ENCODE data around the gene RASSF5. TPM values are rescaled to one million over a fixed set of nuclear protein-coding genes. Genes with fewer than 3 reads are reported as not detected.

RASSF5 gene
- polyA plus RNA-seq, 1 donor from 2014 or later: 4.0 TPM

DNA sequence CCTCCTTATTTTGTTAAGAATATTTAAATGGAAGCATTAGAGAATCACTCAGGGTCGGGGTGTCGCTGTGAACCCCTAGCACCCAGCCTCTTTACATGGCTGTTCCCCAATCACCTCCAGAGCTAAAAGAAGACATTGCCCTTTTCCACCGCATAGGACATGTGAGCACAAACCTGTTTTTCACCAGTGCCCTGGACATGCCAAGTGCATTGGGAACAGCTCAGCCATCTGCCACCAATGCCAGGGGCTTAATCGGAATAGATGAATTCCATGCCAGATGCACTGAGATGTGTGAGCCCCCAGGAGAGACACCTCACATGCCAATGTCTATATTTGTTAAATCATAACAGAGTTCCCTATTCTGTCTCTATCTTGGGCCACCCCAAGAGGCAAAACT lies 71.6 kb downstream of the RASSF5 start:
- Histone ChIP-seq H3K27me3 (ENCODE audit: insufficient read depth, low read depth, low read length) (no peaks in the 10 kb centered on the region), H4K20me1 (ENCODE audit: insufficient read depth) (no peaks in the 10 kb centered on the region), H3K9ac (ENCODE audit: low read length) (no peak overlapping the region), H3K4me2 (ENCODE audit: low read length) (no peak overlapping the region), H2AFZ (ENCODE audit: low read depth, low read length) (no peak overlapping the region), H3F3A (ENCODE audit: insufficient read depth, low read length, poor library complexity, severe bottlenecking) (no peaks in the 10 kb centered on the region), H3K27ac (ENCODE audit: low read length) (no peak overlapping the region), H3K36me3 (ENCODE audit: insufficient read depth, low read length) (no peaks in the 10 kb centered on the region), H3K79me2 (replicated peaks; ENCODE audit: insufficient read depth, low read length) (no peaks in the 10 kb centered on the region), H3K9me3 (ENCODE audit: low read length) (no peaks in the 10 kb centered on the region), H3K9me2 (ENCODE audit: insufficient read depth, low read length) (no peaks in the 10 kb centered on the region), H3K4me3 (ENCODE audit: low read length) (no peak overlapping the region)
- TF ChIP-seq EZH2 (IDR thresholded peaks at IDR 0.05; ENCODE audit: borderline replicate concordance, insufficient read depth, low read length, poor library complexity, severe bottlenecking) (no peak), SMC3 (conservative IDR thresholded peaks at IDR 0.05; ENCODE audit: poor library complexity) (no peak), MXI1 (conservative IDR thresholded peaks at IDR 0.05; ENCODE audit: poor library complexity, severe bottlenecking) (no peak), EP300 (conservative IDR thresholded peaks at IDR 0.05; ENCODE audit: poor library complexity, severe bottlenecking) (no peak), RAD21 (conservative IDR thresholded peaks at IDR 0.05) (no peak), TAF1 (IDR thresholded peaks at IDR 0.05; ENCODE audit: low read depth) (no peak), POLR2AphosphoS5 (IDR thresholded peaks at IDR 0.05) (no peak)
- TF ChIP-seq, protein P1, sequence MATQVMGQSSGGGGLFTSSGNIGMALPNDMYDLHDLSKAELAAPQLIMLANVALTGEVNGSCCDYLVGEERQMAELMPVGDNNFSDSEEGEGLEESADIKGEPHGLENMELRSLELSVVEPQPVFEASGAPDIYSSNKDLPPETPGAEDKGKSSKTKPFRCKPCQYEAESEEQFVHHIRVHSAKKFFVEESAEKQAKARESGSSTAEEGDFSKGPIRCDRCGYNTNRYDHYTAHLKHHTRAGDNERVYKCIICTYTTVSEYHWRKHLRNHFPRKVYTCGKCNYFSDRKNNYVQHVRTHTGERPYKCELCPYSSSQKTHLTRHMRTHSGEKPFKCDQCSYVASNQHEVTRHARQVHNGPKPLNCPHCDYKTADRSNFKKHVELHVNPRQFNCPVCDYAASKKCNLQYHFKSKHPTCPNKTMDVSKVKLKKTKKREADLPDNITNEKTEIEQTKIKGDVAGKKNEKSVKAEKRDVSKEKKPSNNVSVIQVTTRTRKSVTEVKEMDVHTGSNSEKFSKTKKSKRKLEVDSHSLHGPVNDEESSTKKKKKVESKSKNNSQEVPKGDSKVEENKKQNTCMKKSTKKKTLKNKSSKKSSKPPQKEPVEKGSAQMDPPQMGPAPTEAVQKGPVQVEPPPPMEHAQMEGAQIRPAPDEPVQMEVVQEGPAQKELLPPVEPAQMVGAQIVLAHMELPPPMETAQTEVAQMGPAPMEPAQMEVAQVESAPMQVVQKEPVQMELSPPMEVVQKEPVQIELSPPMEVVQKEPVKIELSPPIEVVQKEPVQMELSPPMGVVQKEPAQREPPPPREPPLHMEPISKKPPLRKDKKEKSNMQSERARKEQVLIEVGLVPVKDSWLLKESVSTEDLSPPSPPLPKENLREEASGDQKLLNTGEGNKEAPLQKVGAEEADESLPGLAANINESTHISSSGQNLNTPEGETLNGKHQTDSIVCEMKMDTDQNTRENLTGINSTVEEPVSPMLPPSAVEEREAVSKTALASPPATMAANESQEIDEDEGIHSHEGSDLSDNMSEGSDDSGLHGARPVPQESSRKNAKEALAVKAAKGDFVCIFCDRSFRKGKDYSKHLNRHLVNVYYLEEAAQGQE (IDR thresholded peaks at IDR 0.05; ENCODE audit: borderline replicate concordance): no peak
- TF ChIP-seq, protein P2, sequence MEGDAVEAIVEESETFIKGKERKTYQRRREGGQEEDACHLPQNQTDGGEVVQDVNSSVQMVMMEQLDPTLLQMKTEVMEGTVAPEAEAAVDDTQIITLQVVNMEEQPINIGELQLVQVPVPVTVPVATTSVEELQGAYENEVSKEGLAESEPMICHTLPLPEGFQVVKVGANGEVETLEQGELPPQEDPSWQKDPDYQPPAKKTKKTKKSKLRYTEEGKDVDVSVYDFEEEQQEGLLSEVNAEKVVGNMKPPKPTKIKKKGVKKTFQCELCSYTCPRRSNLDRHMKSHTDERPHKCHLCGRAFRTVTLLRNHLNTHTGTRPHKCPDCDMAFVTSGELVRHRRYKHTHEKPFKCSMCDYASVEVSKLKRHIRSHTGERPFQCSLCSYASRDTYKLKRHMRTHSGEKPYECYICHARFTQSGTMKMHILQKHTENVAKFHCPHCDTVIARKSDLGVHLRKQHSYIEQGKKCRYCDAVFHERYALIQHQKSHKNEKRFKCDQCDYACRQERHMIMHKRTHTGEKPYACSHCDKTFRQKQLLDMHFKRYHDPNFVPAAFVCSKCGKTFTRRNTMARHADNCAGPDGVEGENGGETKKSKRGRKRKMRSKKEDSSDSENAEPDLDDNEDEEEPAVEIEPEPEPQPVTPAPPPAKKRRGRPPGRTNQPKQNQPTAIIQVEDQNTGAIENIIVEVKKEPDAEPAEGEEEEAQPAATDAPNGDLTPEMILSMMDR (IDR thresholded peaks at IDR 0.05; ENCODE audit: poor library complexity, severe bottlenecking): no peak

DNA sequence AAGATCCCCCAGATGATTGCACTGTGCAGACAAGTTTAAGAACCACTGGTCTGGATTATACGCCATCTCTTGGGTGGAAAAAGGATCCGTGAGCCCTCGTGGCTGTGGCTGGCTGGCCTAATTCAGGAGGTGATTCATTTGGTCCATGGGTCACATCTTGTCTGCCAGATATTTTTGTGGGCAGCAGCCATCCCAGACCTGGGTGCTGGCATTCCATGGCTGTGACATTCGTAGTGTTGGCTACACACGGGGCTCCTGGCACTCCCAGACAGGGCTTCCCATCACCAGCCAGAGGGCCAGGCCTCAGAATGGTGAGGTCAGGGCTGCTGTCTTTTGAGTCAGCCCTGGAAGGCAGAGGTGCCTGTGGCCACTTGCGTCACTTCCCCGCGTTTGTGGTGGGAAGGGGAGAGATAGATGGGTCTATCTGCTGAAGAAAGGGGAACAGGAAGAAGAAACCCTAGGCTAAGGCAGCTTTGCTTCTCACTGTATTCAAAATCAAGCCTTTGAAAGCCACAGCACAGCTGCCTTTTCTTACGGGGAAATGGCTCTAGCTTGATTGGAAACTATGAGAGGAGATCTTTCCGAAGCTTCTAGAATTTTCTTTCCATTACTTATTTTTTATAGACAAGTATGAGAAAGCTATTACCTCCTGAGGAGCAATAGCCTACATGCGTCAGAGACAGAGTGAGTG lies 72.6 kb downstream of the RASSF5 start:
- Histone ChIP-seq H3K36me3 (ENCODE audit: insufficient read depth, low read length) (no peaks in the 10 kb centered on the region), H4K20me1 (ENCODE audit: insufficient read depth) (no peaks in the 10 kb centered on the region), H3K9me2 (ENCODE audit: insufficient read depth, low read length) (no peaks in the 10 kb centered on the region), H3K9ac (ENCODE audit: low read length) (no peak overlapping the region), H3K4me2 (ENCODE audit: low read length) (no peak overlapping the region), H3K27me3 (ENCODE audit: insufficient read depth, low read depth, low read length) (no peaks in the 10 kb centered on the region), H3K9me3 (ENCODE audit: low read length) (no peaks in the 10 kb centered on the region), H3K27ac (ENCODE audit: low read length) (no peak overlapping the region), H3K79me2 (replicated peaks; ENCODE audit: insufficient read depth, low read length) (no peaks in the 10 kb centered on the region), H3F3A (ENCODE audit: insufficient read depth, low read length, poor library complexity, severe bottlenecking) (no peaks in the 10 kb centered on the region), H2AFZ (ENCODE audit: low read depth, low read length) (no peak overlapping the region), H3K4me3 (ENCODE audit: low read length) (no peak overlapping the region)
- TF ChIP-seq POLR2AphosphoS5 (IDR thresholded peaks at IDR 0.05): no peak
- TF ChIP-seq, protein P2 (IDR thresholded peaks at IDR 0.05; ENCODE audit: poor library complexity, severe bottlenecking): no peak
- TF ChIP-seq, protein P1 (IDR thresholded peaks at IDR 0.05; ENCODE audit: borderline replicate concordance): no peak
- no peak for TF ChIP-seq EP300 (conservative IDR thresholded peaks at IDR 0.05; ENCODE audit: poor library complexity, severe bottlenecking)
- TF ChIP-seq TAF1 (IDR thresholded peaks at IDR 0.05; ENCODE audit: low read depth): no peak
- TF ChIP-seq RAD21 (conservative IDR thresholded peaks at IDR 0.05): no peak
- TF ChIP-seq MXI1 (conservative IDR thresholded peaks at IDR 0.05; ENCODE audit: poor library complexity, severe bottlenecking): no peak
- TF ChIP-seq SMC3 (conservative IDR thresholded peaks at IDR 0.05; ENCODE audit: poor library complexity): no peak
- no peak for TF ChIP-seq EZH2 (IDR thresholded peaks at IDR 0.05; ENCODE audit: borderline replicate concordance, insufficient read depth, low read length, poor library complexity, severe bottlenecking)

Data from neural cell (in vitro differentiated cells).